GM08714 (cell line): Measurements from ENCODE around the gene ATP6V1G2.
"Not testable (repeated sequence)": the region's sequence is repeated elsewhere in the genome, so short reads cannot be mapped to it uniquely, and the experiment has no call there.

Experiments
- H3K4me3 ChIP-seq: fragments of 200-500 bp; sonication (Bioruptor generic); 2 replicates; pipeline ENCODE4 v1.5.1; 2014; ENCODE audit warnings: mild to moderate bottlenecking, low read length, inconsistent platforms
- ZNF274 ChIP-seq: IDR thresholded peaks from 2 replicates; pipeline ENCODE4 v1.6.1; 2012; ENCODE audit warnings: mild to moderate bottlenecking, low read depth, low read length

The ATP6V1G2 gene

GRCh38 chr6:31546339-31546957 is at the start of gene ATP6V1G2:
Gene ATP6V1G2, minus strand, starts transcription at chr6:31546608. Its CDS starts 49 bp downstream, at chr6:31546559.
- peak within 1 kb of the TSS; percentile 64 for H3K4me3 ChIP-seq
- no peak for TF ChIP-seq ZNF274

- H3K4me3 ChIP-seq: no peak overlapping the region; the same call in 1 of the 2 replicates
- TF ChIP-seq ZNF274: no peak
Observed at GRCh38 chr6:31592396-31592771, 46.0 kb upstream of the ATP6V1G2 start.

GRCh38 chr6:31590691-31591090 is 44.3 kb upstream of the ATP6V1G2 start:
- not testable (repeated sequence) for H3K4me3 ChIP-seq

GRCh38 chr6:31588871-31589650 is 42.7 kb upstream of the ATP6V1G2 start:
- no peak for TF ChIP-seq ZNF274

GRCh38 chr6:31587791-31588777 is 41.7 kb upstream of the ATP6V1G2 start:
- TF ChIP-seq ZNF274: no peak
- H3K4me3 ChIP-seq: peak overlapping the region; percentile 40; the same call in 1 of the 2 replicates

More at GRCh38 chr6:31588871-31589650, 42.7 kb upstream of the ATP6V1G2 start:
- no peak overlapping the region for H3K4me3 ChIP-seq

- H3K4me3 ChIP-seq: peak overlapping the region; percentile 21; the same call in 1 of the 2 replicates
- TF ChIP-seq ZNF274: no peak
Observed at GRCh38 chr6:31586599-31587281, 40.3 kb upstream of the ATP6V1G2 start.

GRCh38 chr6:31586008-31586407 is 39.6 kb upstream of the ATP6V1G2 start, which contains the start of gene LST1:
Gene LST1, plus strand, starts transcription at chr6:31586277. Its CDS starts 1,023 bp downstream, at chr6:31587300.
- H3K4me3 ChIP-seq: peak within 1 kb of the TSS; percentile 21; the same call in 1 of the 2 replicates
- TF ChIP-seq ZNF274: no peak

GRCh38 chr6:31585491-31585890 is 39.1 kb upstream of the ATP6V1G2 start:
- no peak for TF ChIP-seq ZNF274
- H3K4me3 ChIP-seq: no peak overlapping the region

GRCh38 chr6:31582230-31582643 is 35.8 kb upstream of the ATP6V1G2 start, which contains the start of gene LTB:
Gene LTB, minus strand, starts transcription at chr6:31582424. Its CDS starts 7 bp downstream, at chr6:31582417.
- TF ChIP-seq ZNF274: no peak
- peak within 1 kb of the TSS; percentile 71 for H3K4me3 ChIP-seq

- TF ChIP-seq ZNF274: no peak
- peak overlapping the region; percentile 71 for H3K4me3 ChIP-seq
Observed at GRCh38 chr6:31581434-31582229, 35.2 kb upstream of the ATP6V1G2 start.

- TF ChIP-seq ZNF274: no peak
- H3K4me3 ChIP-seq: peak overlapping the region; percentile 71
Observed at GRCh38 chr6:31580807-31581433, 34.5 kb upstream of the ATP6V1G2 start.

GRCh38 chr6:31580438-31580740 is 34.0 kb upstream of the ATP6V1G2 start:
- TF ChIP-seq ZNF274: no peak
- H3K4me3 ChIP-seq: peak overlapping the region; percentile 71; the same call in 1 of the 2 replicates
